Subcutaneous adipose tissue (tissue), 4 donors: ENCODE results near the gene WDR7. TPM values are rescaled to one million over a fixed set of nuclear protein-coding genes. Genes with fewer than 3 reads are reported as not detected.

Experiments used
- CTCF ChIP-seq: fragments of 450-650 bp; IDR thresholded peaks from one replicate; pipeline ENCODE4 v1.5.1; 2016; ENCODE audit warnings: low read depth, mild to moderate bottlenecking, control low read depth, antibody characterized with exemption, moderate library complexity
- total RNA-seq, 4 donors: library from RNA; depleted of rRNA; stranded (reverse); fragments of >200 nt; gene quantifications; one replicate each; pipeline ENCODE4 v1.1.0, GENCODE V29; 2016

WDR7 gene
- total RNA-seq, 4 donors from 2014 or later: 28.7 to 46.1 (median 37.4) TPM

- TF ChIP-seq CTCF: no peak
Observed at GRCh38 chr18:56756966-56757365, 105.8 kb downstream of the WDR7 start.

GRCh38 chr18:56770097-56770496 is 118.9 kb downstream of the WDR7 start:
- TF ChIP-seq CTCF: no peak

- TF ChIP-seq CTCF: no peak
Observed at GRCh38 chr18:56770873-56771272, 119.7 kb downstream of the WDR7 start.

- no peak for TF ChIP-seq CTCF
Observed at GRCh38 chr18:56775701-56776100, 124.5 kb downstream of the WDR7 start.

- no peak for TF ChIP-seq CTCF
Observed at GRCh38 chr18:56787390-56787789, 136.2 kb downstream of the WDR7 start.

- no peak for TF ChIP-seq CTCF
Observed at GRCh38 chr18:56789004-56789888, 138.1 kb downstream of the WDR7 start.

- no peak for TF ChIP-seq CTCF
Observed at GRCh38 chr18:56789889-56790180, 138.7 kb downstream of the WDR7 start.
